GM12892 (cell line): ENCODE measurements around the gene IL6ST.

Experiments used
- POLR2A ChIP-seq: IDR thresholded peaks from 2 replicates; pipeline ENCODE4 v1.6.1; 2011; ENCODE audit warnings: low read depth, low read length, control low read depth
- POLR2AphosphoS5 ChIP-seq: IDR thresholded peaks from 2 replicates; pipeline ENCODE4 v1.6.1; 2011; ENCODE audit warnings: low read depth, low read length, control low read depth

DNA sequence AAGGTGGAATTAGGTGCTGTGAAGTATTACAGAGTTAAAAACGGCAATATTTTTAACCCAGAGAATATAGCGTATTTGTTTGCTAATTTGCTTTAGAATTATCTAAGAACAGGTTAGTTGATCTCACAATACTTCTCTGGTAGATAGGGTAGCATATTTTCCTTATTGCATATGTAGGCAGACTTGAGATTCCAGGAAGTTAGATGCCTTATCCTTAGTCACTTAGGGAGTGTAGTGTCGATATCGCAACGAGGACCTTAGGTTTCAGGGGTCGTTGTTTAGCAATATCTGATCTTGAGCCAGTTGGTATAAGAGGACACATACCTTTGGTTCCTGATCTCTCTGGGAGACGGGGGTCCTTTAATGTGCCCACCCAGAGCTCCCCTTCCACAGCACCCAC, 28.5 kb upstream of the IL6ST start:
- TF ChIP-seq POLR2A (no peak), POLR2AphosphoS5 (no peak)
